RPMI7951 (cell line): Measurements from ENCODE around the gene SOCS3. TPM values are rescaled to one million over a fixed set of nuclear protein-coding genes. Genes with fewer than 3 reads are reported as not detected.

Experiments used
- DNase-seq: peaks from one replicate; pipeline ENCODE4 v3.0.0-alpha.2; 2012; ENCODE audit warnings: low read depth
- total RNA-seq: library from RNA; depleted of rRNA; stranded (reverse); fragments of >200 nt; shearing (Covaris generic); gene quantifications from 2 replicates; pipeline ENCODE4 v1.2.3, GENCODE V29; 2014; rRNA removed

Gene SOCS3, protein sequence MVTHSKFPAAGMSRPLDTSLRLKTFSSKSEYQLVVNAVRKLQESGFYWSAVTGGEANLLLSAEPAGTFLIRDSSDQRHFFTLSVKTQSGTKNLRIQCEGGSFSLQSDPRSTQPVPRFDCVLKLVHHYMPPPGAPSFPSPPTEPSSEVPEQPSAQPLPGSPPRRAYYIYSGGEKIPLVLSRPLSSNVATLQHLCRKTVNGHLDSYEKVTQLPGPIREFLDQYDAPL
- 6.2 and 10.6 TPM in 2 replicates for total RNA-seq

DNA sequence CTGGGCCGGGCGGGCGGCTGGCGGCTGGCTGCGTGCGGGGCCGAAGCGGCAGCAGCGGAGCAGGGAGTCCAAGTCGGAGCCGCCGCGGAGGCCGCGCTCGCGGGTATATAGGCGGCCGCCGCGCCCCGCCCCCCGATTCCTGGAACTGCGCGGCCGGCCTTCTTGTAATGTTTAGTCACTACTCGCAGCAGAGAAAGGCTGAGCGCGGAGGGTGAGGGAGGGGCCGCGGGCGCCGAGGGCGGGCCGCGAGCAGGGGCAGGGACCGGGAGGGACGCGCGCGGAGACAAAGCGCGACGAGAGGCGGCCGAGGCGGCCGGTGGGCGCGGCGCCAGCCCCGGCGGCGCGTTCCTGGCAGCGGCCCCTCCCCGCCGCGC, at the start of gene SOCS3:
TSS of gene SOCS3 (minus strand) at position 81 of the 374 bp plus-strand sequence. CDS start 982 bp downstream, outside the sequence.
- DNase-seq, result peak; percentile 95

DNA sequence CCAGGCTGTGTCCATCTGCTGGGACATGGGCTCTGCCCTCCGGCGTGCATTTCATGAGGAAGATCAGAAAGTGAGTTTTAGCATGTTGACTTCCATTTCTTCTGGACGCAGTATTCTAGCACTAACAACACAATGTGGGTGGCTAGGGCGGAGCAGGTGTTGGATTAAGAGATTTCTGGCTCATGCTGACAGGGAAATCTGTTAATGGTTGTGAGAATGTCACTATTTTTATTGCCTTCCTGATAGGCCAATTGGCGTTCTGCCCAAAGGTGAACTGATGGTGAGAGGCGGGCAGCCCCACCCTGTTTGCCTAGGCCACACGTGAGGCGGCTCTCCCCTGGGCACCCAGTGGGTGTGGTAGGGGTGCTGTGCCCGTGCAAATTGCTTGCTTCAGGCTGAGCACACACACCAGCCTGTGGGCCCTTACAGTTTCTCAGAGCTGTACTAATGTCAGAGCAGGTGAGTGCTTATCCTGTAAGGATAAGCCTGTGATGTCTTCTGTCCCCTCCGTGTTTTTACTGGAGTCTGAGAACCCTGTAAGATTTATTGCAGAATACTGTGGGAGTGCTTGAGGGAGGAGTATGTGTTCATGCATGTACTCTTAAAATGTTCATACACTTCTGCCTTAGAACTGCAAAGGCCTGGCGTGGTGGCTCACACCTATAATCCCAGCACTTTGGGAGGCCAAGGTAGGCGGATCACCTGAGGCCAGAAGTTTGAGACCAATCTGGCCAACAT, 49.5 kb upstream of the SOCS3 start:
- no peak for DNase-seq

DNA sequence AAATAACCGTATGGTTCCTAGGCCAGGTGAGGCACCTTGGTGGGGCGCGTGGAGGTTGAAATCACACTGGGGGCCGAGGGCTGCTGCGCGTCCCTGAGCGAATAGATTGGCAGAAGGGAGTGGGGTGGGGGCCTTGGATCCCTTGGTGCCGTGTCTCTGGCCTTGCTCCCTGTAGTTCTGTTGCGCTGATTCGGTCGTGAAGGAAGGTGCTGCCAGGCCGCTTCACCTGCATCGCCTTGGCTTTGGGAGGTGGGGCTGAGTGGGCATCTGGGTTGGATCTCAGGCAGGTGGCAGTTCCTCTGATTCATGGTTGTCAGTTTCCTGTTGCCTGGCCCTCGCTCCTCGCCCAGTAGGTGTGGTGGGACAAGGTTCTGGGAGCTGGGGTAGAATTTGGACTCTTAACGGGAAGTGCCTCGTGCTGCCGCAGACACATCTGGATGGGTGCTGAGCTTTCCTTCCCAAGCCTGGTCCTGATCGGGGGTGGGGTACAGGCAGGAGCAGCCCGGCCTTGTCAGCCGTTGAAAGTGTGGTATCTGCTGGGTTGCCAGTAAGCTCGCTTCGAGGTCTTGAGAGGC, 48.7 kb upstream of the SOCS3 start:
- no peak for DNase-seq

DNA sequence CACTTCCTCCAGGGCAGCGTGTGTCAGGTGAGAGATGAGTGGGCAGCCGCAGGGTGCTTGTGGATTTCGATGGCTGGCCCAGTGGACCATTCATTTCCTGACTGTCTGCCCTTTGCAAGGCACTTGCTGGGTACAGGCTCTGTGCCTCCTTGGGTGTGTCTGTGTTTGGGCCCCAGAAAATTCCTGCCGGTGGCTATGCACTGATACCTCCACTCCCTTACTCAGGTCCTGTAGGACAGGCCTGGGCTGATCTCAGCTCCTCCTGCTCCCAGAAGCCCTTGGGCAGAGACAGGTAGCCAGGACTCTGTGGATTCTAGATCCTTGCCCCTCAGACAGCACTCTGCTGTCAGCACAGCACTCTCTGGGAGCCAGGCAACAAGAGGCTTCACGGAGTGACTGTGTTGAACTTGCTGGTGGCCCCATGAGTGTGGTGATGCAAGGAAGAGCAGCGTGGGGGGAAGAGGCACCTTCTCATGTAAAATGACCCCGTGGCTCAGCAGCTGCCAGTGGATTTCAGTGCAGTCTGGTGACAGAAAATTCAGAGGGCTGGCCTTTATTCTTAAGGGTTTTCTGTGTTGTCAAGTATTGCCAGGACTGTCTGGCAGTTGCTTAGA, 47.6 kb upstream of the SOCS3 start:
- DNase-seq, result no peak

DNA sequence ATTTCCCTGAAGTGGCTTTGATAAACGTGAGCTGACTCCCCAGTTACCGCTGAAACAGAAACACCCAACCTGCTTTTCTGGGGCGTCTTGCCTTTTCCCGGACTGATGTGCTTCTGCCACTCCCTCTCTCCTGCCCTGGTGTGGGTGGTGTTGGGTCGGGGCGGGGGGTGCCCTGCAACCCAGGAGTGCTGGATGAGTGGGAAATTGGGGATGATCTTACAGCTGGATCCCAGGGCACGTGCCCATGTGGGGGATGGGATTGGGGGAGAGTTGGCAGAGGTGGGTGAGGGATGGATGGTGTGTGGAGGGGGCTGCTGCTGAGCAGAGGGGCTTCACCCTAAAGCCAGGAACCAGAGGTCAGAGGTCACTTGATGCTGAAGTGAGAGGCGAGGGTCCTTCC, 47.0 kb upstream of the SOCS3 start:
- no peak for DNase-seq

DNA sequence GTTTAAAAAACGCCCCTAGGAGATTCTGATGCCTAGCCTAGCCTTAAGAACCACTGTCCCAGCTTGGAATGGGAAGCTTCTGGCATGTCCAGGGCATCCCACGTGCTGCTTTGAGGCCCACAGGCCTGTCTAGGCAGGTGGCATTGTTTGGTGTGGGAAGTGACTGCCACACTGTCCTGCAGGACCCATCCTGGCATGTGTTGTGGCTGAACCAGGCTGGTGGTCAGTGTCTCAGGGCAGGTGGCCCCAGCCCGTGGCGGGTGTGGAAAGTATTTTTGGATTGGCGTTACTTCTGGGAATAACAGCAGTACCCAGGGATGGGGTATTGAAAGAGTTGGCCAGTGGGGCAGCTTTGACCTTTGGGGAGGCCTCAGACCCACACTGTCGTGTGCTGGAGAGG, 46.5 kb upstream of the SOCS3 start:
- no peak for DNase-seq

DNA sequence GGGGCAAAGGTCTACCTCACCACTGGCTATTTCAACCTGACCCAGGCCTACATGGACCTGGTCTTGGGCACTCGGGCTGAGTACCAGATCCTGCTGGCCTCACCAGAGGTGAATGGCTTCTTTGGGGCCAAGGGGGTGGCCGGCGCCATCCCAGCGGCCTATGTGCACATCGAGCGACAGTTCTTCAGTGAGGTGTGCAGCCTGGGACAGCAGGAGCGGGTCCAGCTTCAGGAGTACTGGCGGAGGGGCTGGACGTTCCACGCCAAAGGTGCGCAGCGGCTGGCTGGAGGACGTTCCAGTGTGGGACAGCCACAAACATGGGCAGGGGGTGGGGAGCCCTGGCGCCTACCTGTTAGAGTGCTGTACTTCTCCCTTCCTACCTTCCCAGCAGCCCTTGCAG, 43.9 kb upstream of the SOCS3 start:
- no peak for DNase-seq

DNA sequence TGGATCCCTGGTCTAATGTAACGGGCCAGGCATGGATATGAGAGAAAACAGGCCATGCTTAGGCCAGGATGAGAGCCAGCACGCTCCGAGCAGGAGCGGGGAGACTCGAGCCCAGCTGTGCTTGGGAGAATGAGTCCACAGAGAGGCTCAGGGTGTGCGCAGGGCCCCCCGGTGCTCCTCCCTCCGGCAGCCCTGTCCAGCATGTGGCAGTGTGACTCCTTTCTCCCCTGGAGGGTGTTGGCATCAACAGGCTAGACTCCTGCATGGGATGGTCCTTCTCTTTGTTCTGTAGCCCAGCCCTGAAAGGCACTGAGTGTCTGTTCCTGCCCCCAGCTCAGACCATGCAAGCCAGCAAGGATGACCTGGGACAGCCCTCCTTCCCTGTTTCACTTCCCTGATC, 42.0 kb upstream of the SOCS3 start:
- DNase-seq, result peak; percentile 63

DNA sequence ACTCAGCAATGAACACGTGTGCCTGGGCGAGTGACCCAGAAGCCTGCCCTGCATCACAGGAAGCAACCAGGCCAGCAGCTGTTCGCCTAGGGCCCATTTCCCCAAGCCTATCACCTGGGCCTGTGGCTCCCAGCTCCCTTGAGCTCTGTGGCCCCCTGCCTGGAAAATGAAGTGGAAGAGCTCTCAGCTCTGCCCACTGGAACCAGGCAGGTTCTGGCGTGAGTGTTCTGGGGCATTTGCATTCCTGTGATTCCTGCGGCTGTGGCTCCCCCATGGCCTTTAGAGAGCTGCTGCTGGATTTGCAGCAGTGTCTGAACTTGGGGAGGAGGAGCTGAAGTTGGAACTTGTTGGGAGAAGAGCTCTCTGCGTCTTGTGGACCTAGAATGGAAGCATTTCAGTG, 41.4 kb upstream of the SOCS3 start:
- DNase-seq, result peak; percentile 89

DNA sequence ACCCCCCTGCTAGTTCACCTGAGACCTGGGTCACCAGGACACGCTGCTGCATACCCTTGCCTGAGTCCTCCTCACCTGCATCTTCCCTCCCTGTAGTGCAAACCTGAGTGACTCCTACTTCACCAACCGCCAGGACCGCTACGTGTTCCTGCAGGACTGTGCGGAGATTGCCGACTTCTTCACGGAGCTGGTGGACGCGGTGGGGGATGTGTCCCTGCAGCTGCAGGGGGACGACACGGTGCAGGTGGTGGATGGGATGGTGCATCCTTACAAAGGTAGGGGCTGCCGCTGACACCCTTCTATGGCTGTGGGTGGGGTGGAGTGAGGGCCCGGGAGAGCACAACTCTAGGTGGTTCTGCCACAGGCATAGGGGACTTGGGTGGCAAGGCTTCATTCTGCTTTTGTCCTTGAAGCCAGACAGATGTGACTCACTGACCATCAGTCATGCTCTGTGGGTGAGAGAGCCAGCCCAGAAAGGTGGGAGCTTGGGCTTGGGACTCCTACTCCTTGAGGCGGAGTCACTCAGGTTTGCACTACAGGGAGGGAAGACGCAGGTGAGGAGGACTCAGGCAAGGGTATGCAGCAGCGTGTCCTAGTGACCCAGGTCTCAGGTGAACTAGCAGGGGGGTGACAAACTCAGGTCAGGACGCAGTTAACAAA, 40.8 kb upstream of the SOCS3 start:
- peak; percentile 71 for DNase-seq

DNA sequence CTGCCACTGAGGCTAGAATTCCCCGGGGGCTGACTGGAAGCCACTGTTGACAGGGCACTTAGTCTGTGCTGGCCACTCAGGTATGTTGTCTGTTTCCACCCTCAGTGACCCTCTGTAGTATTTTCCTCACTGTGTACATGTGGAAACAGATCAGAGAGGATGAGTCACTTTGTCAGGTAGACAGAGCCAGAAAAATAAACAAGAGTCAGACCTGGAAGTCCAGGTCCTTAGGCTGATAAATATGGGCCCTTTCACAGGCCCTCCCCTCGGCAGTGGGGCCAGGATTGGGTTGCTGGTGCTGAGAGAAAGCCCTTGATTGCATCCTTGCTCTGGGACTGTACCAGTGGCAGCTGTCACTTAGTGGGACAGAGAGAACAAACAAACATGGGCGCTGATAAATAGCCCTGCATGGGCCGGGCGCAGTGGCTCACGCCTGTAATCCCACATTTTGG, 39.8 kb upstream of the SOCS3 start:
- no peak for DNase-seq

DNA sequence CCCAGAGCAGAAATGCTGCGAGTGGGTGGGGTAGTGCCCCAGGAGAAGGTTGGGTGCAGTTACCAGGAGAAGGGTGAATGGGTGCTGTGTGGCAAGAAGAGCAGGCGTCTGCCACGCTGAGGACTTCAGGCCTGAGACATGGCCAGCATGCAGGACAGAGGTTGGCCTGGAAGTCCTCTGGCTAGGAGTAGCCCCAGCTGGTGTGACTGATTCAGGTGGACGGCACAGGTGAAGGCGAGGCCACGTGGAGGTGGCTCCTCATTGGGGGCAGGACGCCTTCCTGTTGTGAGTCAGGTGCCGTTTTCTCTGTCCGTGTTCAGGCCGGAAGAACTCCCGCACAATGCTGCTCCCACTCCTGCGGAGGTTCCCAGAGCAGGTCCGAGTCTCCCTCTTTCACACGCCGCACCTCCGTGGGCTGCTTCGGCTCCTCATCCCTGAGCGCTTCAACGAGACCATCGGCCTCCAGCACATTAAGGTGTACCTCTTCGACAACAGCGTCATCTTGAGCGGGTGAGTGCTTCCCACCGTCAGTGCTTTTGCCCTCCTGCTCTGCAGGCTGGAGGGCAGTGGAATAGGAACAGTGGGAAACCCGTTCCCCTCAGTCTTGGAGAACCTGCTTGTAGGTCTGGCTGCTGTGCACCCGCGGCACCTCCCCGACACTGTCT, 39.3 kb upstream of the SOCS3 start:
- DNase-seq, result no peak

DNA sequence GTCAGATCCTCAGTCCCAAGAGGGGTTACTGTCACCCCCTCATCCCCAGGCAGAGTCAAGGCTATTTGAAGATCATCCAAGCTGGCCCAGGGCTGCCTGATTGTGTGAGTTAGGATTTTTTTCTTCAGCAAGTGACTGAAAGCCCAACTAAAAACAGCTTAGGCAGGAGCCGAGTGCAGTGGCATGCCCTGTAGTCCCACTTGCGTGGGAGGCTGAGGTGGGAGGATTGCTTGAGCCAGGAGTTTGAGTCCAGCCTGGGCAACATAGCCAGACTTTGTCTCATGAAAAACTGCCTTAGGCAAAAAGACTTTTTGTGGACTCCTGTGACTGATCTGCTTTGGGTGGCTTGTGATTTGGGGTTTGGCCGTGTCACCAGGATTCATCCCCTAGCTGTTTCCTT, 38.5 kb upstream of the SOCS3 start:
- DNase-seq, result no peak

DNA sequence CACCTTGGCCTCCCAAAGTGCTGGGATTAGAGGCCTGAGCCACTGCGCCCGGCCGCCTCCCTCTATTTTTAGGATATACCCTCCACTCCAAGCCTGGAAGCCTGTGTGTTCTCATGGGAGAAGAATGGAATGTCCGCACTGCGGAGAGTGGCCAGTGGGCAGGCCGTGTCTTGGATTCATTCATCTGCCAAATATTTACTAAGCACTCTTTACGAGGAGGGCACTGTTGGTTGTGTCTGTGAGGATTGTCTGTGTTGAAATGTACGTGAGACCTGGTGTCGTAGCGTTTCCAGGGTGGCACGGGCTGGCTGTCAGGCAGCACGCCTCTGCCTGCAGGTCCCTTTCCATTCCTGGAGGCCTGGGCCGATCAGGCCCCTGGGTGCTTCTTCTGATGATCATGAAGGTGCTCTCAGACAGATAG, 37.8 kb upstream of the SOCS3 start:
- no peak for DNase-seq

DNA sequence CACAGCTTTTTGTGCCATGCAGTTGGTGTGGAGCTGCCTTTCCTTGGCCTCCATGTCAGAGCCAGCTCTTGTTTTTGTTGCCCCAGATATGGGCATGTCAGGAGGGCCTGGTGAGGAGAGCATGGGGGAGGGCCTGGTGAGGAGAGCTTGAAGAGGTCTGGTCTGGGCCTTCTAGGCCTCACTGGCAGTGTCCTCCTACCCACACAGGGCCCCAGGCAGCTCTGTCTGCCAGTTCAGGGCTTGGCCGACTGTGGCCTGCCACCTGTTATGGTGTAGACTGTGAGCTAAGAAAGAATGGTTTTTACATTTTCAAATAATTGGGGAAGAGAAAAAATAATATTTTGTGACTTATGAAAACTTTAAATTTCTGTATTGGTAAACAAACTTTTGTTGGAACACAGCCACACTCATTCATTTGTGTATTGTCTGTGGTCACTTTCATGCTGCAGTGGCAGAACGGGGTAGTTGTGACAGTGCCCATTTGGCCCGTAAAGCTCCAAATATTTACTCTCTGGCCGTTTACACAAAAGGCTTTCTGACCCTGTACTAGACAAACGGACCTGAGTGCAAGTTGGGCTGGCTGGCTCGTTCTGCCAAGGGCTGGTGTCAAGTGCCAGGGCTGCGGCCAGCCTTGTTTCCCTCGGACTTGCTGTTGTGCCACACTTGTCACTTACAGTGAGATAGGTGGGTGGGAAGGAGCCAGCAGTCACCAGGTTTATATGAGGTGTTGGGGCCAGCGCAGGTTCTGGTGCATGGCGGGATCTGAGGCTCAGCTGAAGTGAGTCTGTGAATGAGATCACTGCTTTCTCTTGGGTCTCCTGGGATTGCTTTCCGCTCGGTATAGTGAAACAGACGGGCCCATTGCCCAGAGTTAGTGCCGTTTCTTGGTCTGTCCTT, 36.8 kb upstream of the SOCS3 start:
- DNase-seq, result no peak

DNA sequence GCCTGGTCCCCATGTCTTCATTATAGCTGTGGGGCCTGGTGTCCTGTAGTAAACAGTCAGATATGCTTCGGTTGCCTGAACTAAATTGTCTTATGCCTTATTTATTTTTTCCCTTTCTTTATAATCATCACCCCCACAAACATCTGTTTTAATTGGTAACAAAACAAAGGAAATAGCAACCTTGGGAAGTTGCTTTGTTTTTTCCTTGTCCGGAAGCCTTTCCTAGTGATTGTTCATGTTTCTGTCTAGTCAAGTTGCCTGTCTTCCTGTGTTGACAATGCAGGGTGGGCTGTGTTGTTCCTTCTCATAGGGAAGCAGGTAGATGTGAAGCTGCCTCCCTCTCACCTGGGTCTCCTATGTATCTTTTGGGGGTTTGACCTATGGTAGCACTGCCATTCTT, 35.3 kb upstream of the SOCS3 start:
- DNase-seq, result no peak

DNA sequence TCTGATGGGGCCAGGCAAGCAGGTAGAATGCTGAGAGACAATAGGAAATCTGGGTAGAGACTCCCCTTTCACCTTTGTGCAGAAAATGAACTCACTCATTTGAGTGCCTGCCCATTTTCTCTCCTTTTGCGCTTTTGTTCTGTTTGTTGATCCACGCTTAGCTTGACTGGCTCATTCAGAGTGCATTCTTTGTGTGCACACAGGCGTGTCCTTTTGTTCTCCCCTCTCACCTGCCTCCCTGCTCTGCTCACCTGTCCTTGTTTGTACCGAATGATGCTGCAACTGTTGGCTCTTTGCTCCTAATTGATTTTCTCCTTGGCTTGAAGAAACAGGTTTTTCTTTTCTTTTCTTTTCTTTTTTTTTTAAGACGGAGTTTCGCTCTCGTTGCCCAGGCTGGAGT, 34.3 kb upstream of the SOCS3 start:
- no peak for DNase-seq

DNA sequence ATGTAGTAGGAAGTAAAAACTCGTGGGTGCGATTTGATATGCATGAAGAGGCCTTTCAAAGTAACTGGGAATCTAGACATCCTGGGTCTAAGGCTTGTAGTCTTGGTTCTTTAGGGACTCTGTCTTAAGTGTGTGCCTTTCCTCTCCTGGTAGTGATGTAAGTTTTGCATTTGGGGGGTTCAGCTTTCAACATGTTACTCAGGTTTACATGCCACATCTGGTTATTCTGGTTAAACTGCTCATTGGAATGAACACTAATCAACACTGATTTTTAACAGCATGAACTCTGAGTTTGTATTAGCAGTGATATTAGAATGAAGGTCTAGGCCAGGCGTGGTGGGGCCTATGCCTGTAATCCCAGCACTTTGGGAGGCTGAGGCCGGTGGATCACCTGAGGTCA, 33.7 kb upstream of the SOCS3 start:
- no peak for DNase-seq

DNA sequence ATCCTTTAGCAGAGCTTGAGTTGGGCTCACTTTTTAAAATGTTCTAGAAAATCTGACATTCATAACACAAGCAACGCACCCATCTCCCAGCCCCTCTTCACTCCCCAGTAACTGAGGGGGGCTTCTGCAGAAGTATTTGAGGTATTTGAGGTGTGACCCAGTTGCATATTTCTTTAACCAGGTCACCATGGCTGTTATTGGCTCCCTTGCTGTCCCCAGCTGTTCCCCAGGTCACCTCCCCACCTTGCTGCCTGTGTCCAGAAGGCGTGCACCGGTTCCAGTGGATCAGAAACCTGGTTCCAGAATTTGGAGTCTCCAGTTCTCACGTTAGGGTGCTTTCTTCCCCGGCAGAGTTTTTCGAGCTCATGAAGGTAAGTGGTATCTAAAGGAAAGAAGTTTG, 32.4 kb upstream of the SOCS3 start:
- no peak for DNase-seq

DNA sequence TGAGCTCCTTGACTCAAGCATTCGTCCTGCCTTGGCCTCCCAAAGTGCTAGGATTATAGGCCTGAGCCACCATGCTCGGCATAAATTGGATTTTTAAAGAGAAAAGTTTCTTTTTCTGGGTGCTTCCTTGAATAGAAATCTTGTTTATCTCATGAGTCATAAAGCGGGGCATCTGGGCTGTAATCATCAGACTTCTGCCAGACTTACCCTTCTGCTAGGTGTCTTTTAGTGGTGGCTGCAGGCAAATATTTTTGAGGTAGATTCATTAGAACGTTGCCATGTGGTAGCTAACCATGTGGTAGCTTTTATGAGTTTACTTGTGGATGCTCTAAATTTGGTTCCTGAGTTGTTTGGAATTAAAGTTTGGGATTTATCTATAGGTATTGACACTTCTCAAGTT, 32.0 kb upstream of the SOCS3 start:
- DNase-seq, result peak; percentile 89

DNA sequence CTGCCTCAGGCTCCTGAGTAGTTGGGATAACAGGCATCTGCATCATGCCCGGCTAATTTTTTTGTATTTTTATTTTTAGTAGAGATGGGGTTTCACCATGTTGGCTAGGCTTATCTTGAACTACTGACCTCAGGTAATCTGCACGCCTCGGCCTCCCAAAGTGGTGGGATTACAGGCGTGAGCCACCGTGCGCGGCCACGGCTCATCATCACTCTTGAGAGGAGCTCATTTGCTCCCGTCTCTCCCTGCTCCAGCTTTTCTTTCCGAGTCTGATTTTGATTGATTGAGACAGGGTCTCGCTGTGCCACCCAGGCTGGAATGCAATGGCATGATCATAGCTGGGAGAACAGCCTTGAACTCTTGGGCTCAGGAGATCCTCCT, 31.2 kb upstream of the SOCS3 start:
- DNase-seq, result no peak
